ENCODE data around the gene GRIK5.

The GRIK5 gene

DNA sequence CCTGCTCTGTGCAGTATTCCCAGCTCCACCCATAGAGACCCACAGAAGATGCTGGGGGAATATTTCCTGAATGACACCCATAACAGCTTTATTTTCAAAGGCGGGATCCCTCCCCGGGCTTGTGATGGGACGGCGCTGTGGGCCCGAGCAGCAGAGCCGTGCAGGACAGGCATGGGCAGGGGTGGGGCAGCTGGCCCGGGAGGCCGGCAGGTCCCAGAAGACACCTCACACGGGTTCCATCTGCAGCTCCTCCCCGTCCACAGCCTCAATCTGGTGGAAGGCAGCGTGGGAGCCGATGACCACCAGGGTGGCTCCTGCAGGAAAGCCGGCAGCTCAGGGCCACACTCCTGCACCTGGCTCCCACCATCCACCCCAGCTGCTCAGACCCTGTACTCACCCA, 113.4 kb downstream of the GRIK5 start:
- TF ChIP-seq, protein P1, sequence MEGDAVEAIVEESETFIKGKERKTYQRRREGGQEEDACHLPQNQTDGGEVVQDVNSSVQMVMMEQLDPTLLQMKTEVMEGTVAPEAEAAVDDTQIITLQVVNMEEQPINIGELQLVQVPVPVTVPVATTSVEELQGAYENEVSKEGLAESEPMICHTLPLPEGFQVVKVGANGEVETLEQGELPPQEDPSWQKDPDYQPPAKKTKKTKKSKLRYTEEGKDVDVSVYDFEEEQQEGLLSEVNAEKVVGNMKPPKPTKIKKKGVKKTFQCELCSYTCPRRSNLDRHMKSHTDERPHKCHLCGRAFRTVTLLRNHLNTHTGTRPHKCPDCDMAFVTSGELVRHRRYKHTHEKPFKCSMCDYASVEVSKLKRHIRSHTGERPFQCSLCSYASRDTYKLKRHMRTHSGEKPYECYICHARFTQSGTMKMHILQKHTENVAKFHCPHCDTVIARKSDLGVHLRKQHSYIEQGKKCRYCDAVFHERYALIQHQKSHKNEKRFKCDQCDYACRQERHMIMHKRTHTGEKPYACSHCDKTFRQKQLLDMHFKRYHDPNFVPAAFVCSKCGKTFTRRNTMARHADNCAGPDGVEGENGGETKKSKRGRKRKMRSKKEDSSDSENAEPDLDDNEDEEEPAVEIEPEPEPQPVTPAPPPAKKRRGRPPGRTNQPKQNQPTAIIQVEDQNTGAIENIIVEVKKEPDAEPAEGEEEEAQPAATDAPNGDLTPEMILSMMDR (IDR thresholded peaks at IDR 0.05; ENCODE audit: control insufficient read depth, extremely low read depth, insufficient read depth) = no peak
- no peak for DNase-seq (ENCODE audit: low read depth)
- H3K4me3 ChIP-seq (ENCODE audit: low read depth, low read length) = no peak overlapping the region

GRCh38 chr19:41955521-41955920, 114.5 kb downstream of the GRIK5 start:
- no peak overlapping the region for H3K4me3 ChIP-seq (ENCODE audit: low read depth, low read length)
- no peak for DNase-seq (ENCODE audit: low read depth)
- TF ChIP-seq, protein P1 (IDR thresholded peaks at IDR 0.05; ENCODE audit: control insufficient read depth, extremely low read depth, insufficient read depth) = no peak

DNA sequence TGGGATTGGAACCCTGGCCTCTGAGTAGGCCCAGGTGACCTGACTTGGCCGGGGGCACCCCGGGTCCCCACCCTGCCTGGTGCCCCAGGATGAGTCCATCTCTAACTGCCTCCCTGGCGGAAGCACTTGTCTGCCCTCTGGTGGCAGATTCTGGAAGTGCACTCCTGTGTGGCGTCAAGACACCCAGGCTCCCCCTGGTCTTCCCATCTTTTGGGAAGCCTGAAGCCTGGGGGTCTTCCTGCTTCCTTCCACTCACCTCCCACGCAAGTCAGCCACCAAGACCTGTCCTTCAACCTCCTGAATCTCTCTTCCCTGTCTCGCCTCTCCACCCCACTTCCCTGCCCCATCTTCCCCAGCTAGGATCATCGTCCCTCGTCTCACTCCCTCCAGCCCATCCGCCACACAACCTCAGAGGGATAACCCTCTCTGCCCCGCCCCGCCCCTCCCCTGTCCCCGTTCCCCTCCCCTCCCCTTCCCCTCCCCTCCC, 118.3 kb downstream of the GRIK5 start:
- TF ChIP-seq, protein P1 (IDR thresholded peaks at IDR 0.05; ENCODE audit: control insufficient read depth, extremely low read depth, insufficient read depth) = peak; percentile 72
- H3K4me3 ChIP-seq (ENCODE audit: low read depth, low read length) = no peak overlapping the region
- no peak for DNase-seq (ENCODE audit: low read depth)
